Occipital lobe (tissue), 2 donors: Measurements from ENCODE around the gene ANKRD18B. TPM values are rescaled to one million over a fixed set of nuclear protein-coding genes. Genes with fewer than 3 reads are reported as not detected.
A peak's percentile ranks its signal among the peaks of the same experiment; 100 is the strongest.
"Not testable (repeated sequence)": the region's sequence is repeated elsewhere in the genome, so short reads cannot be mapped to it uniquely, and the experiment has no call there.

Experiments
- DNase-seq: peaks from one replicate; lab custom pipeline; 2025; lab: John Stamatoyannopoulos, UW
- total RNA-seq: library from RNA; depleted of rRNA; stranded (reverse); fragments of >200 nt; gene quantifications from one replicate; pipeline ENCODE4 v1.2.3, GENCODE V29; 2014

Gene ANKRD18B
- 1.1 TPM for total RNA-seq

DNA sequence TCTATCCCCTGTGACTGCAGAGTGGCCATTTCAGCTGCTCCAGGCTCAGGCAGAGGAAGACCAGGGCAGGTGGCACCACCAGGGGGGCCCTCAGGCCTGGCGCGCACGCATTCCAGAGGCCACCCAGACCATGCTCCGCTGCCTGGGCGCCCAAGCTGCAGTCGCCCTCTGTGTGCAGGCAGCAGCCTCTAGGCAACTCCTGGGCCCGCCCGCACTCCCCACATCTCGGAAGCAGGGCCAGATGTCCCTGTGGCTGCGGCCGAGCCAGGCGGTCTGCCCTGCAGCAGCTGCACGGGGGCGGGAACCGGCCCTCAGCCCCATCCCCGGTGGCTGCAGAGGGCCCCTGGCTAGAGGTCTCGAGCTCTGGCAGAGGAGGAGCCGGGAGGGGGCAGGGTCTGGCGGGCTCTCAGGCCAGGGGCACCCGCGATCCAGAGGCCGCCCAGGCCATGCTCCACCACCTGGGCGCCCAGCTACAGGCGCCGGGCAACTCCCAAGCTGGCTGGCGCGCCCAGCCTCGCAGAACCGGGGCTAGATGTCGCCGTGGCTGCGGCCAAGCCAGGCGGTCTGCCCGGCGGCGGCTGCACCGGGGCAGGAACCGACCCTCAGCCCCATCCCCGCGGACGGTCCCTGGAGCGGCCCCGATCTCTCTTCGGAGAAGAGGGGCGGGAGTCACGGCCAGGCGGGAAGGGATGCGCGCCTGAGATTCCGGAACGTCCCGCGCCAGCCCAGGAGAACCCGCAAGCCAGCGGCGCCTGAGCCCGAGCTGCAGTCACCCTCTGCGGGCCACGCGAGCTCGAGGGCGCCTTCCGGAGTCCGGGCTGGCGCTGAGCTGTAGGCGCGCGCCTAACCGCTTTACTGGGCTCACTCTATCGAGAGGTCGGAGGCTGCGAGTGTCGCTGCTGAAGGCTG lies at the start of gene ANKRD18B:
TSS of gene ANKRD18B (plus strand) at position 855 of the 909 bp plus-strand sequence. CDS start 239 bp downstream, outside the sequence.
- peak; percentile 28 for DNase-seq

DNA sequence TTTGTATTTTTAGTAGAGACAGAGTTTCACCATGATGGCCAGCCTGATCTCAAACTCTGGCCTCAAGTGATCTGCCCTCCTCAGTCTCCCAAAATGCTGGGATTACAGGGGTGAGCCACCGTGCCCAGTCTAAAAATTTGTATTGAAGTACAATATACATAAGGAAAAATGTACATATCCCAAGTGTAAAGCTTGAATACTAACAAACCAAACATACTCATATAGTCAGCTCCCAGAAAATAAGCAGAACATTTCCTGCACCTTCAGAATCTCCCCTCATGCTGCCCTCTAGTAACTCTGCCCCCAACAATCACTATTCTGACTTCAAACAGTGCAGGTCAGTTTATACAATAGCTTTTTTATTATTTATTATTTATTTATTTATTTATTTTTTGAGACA lies 48.7 kb upstream of the ANKRD18B start:
- DNase-seq, result no peak

- DNase-seq, result no peak
Measured at GRCh38 chr9:33476503-33476902, 47.5 kb upstream of the ANKRD18B start.

- DNase-seq, result no peak
Measured at GRCh38 chr9:33480106-33480505, 43.9 kb upstream of the ANKRD18B start.

- no peak for DNase-seq
Measured at GRCh38 chr9:33480976-33481375, 43.1 kb upstream of the ANKRD18B start.

DNA sequence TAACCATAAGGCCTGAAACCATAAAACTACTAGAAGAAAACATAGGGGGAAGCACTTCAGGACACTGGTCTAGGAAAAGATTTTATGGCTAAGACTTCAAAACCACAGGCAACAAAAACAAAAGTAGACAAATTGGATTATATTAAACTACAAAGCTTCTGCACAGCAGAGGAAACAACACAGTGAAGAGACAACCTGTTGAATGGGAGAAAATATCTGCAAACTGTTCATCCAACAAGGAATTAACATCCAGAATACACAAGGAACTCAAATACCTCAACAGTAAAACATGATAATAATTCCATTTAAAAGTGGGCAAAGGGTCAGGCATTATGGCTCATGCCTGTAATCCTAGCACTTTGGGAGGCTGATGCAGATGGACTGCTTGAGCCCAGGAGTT lies 38.7 kb upstream of the ANKRD18B start:
- not testable (repeated sequence) for DNase-seq

DNA sequence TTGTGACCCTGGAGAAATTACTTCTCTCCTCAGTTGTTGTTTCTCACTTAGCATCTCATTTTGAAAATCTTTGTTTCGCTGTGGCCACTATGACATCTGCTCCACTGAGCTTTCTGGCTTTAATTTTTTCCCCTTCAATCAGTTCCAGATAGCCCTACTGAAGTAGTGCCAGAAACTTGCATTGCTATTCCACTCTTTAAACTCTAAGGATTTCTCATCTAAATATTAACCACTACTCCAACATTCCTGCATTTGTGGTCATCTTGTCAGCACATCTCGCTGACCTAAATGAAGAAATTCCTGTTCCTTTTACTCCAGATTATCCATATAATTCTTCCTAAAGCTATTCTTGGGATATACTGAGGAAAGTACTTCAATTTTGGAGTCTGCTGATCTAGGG lies 35.0 kb upstream of the ANKRD18B start:
- no peak for DNase-seq

- not testable (repeated sequence) for DNase-seq
Measured at GRCh38 chr9:33493819-33494218, 30.2 kb upstream of the ANKRD18B start.

DNA sequence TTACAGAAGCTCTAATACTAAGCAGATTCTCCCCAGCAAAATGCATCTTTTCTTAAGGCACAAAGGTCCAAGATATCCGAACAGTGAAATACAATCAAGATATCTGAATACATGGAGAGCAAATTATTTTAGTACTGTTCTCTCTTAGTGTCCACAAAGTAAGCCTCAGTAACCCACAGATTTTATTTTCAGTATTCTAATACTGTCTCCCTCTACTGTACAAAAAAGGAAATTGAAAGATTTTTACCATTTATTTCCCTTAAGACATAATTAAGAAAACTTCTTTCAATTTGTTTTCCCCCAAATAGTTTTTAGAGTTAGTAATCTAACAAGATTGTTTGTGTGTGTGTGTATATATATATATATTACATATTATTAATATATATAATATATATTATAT lies 25.7 kb upstream of the ANKRD18B start:
- no peak for DNase-seq

GRCh38 chr9:33506626-33507370 lies 17.3 kb upstream of the ANKRD18B start:
- DNase-seq, result no peak

GRCh38 chr9:33510262-33511183 lies 13.5 kb upstream of the ANKRD18B start:
- peak; percentile 50 for DNase-seq

DNA sequence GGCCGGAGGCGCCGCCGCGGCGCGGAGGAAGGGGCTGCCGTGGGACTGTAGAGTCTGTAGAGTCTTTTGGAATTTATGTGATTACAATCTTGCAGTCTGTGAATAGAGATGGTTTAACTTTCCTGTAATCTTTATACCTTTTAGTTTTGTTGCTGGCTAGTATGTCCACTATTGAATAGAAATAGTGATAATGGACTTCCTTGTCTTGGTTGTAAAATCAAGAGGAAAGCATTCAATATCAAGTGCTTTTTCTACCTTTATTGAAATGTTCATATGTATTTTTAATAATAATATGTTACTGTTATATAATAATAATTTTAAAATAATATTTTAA lies 12.9 kb upstream of the ANKRD18B start:
- DNase-seq, result not testable (repeated sequence)

GRCh38 chr9:33512535-33512934 lies 11.5 kb upstream of the ANKRD18B start:
- DNase-seq, result not testable (repeated sequence)

GRCh38 chr9:33515342-33515995 lies 8.6 kb upstream of the ANKRD18B start:
- DNase-seq, result not testable (repeated sequence)

DNA sequence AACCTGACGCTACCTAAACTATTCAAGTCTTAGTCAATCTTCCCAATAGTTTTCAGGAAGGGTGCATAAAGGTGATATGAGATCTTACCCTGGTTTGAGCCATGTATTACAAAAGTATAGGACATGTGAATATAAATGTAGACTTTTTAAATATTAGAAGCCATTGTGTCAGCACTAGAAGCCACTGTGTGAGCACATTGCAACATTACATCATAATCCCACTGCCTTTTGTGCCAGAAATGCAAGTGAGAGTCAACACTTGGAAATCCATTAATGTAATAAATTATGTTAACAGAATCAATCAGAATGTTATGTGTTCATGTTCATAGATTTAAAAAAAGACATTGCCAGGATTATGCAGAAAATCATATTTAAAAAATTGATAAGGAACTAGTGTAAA lies 7.7 kb upstream of the ANKRD18B start:
- DNase-seq, result not testable (repeated sequence)

GRCh38 chr9:33517373-33517772 lies 6.7 kb upstream of the ANKRD18B start:
- no peak for DNase-seq

DNA sequence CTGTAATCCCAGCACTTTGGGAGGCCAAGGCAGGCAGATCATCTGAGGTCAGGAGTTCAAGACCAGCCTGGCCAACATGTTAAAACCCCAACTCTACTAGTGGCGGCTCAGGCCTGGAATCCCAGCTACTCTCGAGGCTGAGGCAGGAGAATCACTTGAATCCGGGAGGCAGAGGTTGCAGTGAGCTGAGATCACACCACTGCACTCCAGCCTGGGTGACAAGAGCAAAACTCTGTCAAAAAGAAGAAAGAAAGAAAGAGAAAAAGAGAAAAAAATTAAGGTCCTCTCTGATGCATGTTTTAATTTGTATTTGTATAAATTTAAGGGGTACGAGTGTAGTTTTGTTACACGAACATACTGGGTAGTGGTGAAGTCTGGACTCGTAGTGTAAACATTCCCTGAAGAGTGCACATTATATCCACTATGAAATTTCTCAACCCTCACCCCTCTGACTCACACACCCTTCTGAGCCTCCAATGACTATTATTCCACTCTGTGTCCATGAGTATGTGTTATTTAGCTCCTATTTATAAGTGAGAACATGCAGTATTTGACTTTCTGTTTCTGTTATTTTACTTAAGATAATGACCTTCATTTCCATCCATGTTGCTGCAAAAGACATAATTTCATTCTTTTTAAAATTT lies 6.0 kb upstream of the ANKRD18B start:
- DNase-seq, result not testable (repeated sequence)

DNA sequence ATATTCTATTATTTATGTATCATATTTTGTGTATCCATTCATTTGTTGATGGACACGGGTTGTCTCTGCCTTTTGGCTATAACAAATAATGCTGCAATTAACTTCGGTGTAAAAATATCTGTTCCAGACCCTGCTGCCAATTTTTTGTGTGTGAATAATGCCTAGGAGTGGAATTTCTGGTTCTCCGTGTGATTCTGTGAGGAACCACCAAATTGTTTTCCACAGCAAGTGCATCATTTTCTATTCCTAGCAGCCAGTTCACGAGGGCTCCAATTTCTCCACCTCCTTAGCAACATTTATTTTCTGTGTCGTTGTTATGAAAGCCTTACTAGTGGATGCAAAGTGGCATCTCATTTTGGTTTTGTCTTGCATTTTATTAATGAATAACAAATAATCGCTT lies 2.2 kb upstream of the ANKRD18B start:
- not testable (repeated sequence) for DNase-seq

GRCh38 chr9:33524306-33524947 lies 376 bp downstream of the ANKRD18B start:
- DNase-seq, result no peak

- not testable (repeated sequence) for DNase-seq
Measured at GRCh38 chr9:33528069-33528468, 4.0 kb downstream of the ANKRD18B start.
